NCI-H1436 treated with DMSO at 0.1 percent for 48 hours (cell line): ENCODE measurements around the gene RFX5.
A peak's percentile ranks its signal among the peaks of the same experiment; 100 is the strongest.
"Not testable (repeated sequence)": the region's sequence is repeated elsewhere in the genome, so short reads cannot be mapped to it uniquely, and the experiment has no call there.

Source experiments
- DNase-seq: peaks from one replicate; lab custom pipeline; 2025; lab: John Stamatoyannopoulos, UW

Gene RFX5

GRCh38 chr1:151346769-151347522 lies at the start of gene RFX5:
TSS of gene RFX5 (minus strand) at chr1:151347252. CDS start at chr1:151346320, 932 bp downstream.
- DNase-seq, result peak; percentile 92

- DNase-seq, result not testable (repeated sequence)
Observed at GRCh38 chr1:151396265-151396664, 49.2 kb upstream of the RFX5 start.

- no peak for DNase-seq
Observed at GRCh38 chr1:151393583-151393982, 46.5 kb upstream of the RFX5 start.

GRCh38 chr1:151391079-151391563 lies 44.1 kb upstream of the RFX5 start:
- DNase-seq, result no peak

GRCh38 chr1:151390221-151391078 lies 43.4 kb upstream of the RFX5 start:
- DNase-seq, result not testable (repeated sequence)

GRCh38 chr1:151386002-151386401 lies 39.0 kb upstream of the RFX5 start:
- DNase-seq, result no peak

GRCh38 chr1:151384584-151384983 lies 37.5 kb upstream of the RFX5 start:
- no peak for DNase-seq

GRCh38 chr1:151377150-151377884 lies 30.3 kb upstream of the RFX5 start:
- DNase-seq, result no peak

- DNase-seq, result no peak
Observed at GRCh38 chr1:151373196-151373595, 26.1 kb upstream of the RFX5 start.

GRCh38 chr1:151372058-151372934 lies 25.2 kb upstream of the RFX5 start, which contains the start of gene SELENBP1:
TSS of gene SELENBP1 (minus strand) at chr1:151372705. CDS start at chr1:151372641, 64 bp downstream.
- no peak for DNase-seq

- DNase-seq, result no peak
Observed at GRCh38 chr1:151371370-151372057, 24.5 kb upstream of the RFX5 start.

- no peak for DNase-seq
Observed at GRCh38 chr1:151370211-151370911, 23.3 kb upstream of the RFX5 start.

GRCh38 chr1:151369621-151370048 lies 22.6 kb upstream of the RFX5 start:
- DNase-seq, result no peak

- DNase-seq, result no peak
Observed at GRCh38 chr1:151369302-151369610, 22.2 kb upstream of the RFX5 start.

- no peak for DNase-seq
Observed at GRCh38 chr1:151368393-151369301, 21.6 kb upstream of the RFX5 start.

- DNase-seq, result no peak
Observed at GRCh38 chr1:151367658-151368392, 20.8 kb upstream of the RFX5 start.

GRCh38 chr1:151364996-151365395 lies 17.9 kb upstream of the RFX5 start:
- DNase-seq, result no peak
